GM19238 (cell line): ENCODE data around the gene GPC3.

Experiments
- DNase-seq: peaks from one replicate; pipeline ENCODE4 v3.0.0; 2011; ENCODE audit warnings: low spot score; ENCODE audit not compliant: insufficient read length

The GPC3 gene

DNA sequence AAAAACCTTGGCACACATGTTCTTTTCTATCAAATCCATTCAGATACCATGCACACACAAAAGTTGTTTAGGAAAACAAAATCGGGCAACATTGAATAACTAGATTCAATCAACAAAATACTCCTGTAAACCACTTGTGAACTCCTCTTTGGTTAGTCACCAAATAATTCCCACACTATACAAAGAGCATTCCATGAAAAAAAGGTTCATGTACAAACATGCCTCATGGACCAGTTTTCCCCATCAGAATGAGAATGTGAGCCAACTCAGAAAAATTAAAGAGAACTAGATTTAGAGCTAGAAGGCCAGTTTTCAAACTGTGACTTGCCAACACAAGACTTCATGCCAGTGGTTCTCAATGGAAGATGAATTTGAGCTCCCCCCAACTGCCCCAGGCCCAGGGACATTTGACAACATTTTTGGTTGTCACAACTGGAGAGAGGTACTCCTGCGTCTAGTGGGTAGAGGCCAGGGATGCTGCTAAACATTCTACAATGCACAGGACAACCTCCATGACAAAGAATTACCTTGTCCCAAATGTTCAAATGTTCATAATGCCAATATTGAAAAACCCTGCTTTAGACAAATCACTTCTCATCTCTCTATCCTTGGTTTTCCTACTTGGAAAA, 55.4 kb downstream of the GPC3 start:
- DNase-seq = no peak

DNA sequence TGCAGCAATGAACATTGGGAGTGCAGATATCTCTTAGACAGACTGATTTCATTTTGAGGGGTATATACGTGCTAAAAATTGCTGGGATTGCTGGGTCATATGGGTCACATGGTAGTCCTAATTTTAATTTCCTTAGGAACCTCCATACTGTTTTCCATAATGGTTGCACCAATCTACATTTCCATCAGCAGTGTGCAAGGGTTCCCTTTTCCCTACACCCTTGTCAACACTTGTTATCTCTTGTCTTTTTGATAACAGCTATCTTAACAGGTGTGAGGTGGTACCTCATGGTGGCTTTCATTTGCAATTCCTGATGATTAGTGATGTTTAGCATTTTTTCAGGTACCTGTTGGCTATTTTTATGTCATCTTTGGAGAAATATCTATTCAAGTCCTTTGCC, 57.0 kb downstream of the GPC3 start:
- DNase-seq = no peak

DNA sequence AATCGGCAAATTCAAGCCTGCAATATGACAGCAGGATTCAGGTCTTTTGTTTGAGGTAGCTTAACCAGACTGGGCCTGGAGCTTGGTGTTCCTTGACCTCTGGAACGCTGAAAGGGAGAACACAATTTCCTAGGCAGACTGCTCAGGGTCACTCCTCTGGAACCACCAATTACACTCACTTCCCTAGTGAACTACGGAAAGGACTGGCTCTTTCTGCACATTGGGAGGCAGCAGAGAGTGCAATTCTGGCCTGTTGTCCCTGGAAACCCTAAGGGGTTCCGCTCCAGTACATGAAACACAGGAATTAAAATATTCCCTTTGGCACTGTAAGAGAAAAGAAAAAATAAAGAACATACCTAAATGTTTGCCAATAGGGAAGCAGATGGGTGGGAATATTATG, 58.6 kb downstream of the GPC3 start:
- no peak for DNase-seq

DNA sequence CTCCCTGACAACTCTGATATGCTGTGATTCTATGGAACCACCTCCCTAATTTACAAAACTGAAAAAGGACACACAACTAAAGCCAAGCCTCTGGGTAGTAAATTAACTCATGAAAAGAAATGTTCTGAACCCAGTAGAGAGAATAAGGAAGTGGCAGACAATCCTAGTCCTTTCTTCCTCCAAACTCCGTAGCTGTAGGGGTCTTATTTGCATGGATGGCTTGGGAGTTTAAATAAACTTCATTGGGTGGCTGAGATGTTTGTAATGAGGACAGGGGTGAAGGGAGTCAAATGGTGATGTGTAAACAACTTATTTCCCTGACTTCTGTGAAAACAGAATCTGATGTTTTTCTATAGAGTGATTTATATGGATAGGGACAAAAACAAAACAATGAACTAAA, 59.3 kb downstream of the GPC3 start:
- no peak for DNase-seq

DNA sequence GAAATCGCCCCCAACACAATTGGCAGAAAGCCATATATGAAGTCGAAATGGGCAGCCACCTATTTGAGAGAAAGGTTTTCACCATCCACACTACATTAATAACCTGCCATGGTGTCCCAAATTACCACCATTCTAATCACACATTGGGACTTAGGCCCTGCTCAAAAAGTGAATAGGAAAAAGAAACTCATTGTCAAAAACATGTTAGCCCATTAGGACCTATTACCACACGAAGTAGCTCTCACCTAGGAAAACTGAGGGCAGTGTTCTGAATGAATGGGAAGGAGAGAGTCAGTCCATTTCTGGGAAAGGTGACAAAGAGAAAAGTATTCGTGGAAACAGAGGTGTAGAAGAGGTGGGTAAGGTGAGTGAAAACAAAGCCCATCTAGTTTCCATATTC, 60.8 kb downstream of the GPC3 start:
- DNase-seq = no peak

DNA sequence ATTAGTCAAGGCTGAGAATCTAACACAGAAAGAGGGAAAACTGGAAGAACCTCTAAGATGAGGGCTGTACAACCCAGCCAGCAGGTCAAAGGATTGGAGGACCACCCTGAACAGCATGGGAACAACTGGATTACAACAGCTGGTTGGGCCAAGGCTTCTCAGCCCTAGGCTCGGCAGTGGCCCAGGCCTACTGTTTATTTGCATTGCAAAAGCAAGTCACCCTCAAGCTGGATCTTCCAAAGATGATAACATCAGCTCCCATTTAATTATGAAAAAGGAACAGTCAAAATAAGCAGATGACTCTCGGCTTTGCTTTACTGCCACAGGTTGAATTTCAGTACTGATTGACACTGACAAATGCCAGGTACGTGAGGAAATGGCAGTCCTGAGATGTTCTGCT, 61.8 kb downstream of the GPC3 start:
- no peak for DNase-seq

DNA sequence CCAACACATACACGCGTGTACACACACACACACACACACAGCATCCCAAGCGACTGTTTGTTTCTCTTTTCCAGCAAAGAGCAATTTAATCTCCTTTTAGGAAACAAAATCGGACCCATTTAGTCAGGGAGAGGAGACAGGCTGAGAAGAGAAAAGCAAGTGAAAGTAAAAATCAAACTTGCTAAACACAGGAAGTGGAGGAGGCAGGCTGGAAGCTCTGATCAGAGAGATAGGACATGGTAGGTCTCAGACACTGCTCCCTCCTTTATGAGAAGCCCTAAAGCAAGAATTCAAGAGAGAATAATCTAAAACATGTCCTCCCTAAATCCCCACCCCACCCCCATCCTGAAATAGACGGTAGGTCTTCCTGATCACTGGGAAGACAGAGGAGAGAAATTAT, 62.3 kb downstream of the GPC3 start:
- no peak for DNase-seq

DNA sequence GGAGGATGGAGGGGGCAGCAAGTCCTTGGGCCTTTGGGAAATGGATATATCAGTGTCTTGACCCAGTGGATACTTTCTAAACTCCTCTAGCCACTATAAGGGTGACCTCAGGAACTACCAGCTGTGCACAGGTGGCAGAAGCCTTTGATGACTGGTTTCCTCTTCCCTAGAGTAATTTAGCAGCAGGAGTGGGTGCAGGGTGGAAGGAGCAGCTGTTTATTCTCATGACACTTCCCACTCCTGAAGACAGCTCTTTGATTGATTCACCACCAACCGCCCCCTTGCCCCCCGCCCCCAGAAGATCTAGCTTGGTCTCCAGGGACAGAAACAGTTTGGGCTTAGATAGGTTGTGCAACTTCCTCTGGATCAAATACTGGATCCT, 63.0 kb downstream of the GPC3 start:
- no peak for DNase-seq

DNA sequence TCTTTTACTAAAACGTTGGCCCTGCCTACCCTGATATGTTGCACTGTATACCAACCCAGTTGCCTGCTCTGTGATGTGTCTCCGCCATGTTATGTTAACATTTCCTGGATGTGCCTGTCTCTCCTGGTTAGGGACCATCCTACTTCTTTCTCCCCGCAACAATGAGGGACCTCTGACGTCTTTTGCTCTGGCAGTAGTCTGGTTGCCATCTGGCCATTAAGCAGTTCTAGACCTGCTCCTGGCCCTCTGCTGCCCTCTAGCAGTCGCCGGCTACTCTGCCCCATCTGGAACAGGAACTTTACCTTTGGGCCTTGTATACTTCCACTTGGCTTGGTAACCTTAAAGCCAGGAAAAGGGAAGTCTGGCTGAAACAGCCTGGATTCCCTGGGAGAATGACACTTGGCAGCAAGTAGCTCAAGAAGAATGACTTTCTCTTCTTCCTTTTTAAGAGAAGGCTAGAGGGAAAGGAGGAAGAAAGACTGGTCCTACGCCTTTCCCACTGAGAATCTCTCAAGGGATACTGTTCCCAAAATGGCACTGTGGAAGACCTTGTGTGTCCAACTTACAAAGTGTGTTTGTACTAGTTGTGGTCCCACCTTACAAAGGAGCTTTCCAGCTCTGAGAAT, 63.5 kb downstream of the GPC3 start:
- DNase-seq = no peak

DNA sequence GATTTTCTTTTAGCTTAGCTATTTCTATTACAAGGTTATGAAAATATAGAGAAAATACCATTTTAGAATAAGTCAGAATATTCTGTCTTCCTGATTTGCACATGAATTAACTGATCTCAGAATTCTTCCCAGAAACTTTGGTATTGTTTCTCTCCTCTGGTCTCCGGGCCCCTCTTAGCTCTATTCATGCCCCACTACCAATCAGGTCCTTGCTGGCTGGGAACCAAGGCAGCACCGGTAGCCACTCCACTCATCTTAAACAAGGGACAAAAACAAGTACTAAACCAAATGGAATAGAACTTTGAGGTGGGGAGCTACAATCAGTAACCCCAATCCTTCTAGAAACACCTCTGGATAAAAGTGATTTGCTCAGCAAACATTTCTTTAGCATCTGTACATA, 64.3 kb downstream of the GPC3 start:
- DNase-seq = no peak

DNA sequence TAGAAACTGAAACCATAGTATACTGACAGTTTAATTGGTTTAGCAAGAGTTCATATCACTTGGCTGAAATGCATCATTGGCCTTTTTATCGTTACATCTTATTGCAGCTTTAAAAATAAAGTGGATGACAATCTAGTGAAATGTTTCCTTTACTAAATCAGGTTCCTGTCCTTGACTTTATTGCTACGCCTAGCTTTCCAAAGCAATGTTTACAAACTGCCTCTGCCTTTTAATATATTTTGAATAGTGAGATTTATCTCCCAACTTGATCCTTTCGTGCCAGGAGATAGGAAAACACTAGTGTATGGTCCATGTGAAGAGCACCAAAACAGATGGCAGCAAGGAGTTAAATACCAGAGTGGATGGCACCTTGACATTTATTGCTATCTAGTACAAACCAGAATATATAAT, 67.0 kb downstream of the GPC3 start:
- DNase-seq = no peak

DNA sequence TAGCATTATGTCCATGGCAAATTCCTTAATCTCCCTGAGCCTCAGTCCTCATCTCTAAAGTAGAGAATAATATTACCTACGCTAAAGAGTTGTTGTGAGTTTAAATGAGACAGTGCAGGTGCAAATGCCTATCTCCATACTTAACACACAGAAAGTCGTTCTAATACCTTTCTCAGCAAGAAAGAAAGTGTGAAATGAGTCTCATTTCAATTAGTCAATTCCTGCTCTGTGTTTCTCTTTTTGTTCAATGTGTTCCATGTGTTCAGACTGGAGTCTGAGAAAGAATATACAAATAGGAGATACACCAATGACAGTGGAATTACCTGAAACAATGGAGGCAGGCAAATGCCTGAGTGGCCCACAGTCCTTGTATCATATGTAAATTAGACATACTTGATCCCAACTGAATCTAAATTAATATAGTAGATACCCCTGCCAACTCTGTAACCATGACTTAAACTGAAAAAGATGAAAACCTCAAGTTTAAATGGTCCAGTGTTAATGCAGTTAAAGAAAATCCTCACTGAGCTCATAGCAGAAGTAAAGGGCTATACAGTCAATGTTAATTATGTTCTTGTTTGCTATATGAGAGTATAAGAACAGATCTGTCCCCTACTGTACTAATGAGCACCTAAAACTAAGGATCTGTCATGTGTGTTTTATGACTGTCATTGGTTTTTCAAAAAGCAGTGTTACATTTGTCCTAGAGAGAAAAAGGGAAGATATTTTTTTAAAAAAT, 68.2 kb downstream of the GPC3 start:
- no peak for DNase-seq

DNA sequence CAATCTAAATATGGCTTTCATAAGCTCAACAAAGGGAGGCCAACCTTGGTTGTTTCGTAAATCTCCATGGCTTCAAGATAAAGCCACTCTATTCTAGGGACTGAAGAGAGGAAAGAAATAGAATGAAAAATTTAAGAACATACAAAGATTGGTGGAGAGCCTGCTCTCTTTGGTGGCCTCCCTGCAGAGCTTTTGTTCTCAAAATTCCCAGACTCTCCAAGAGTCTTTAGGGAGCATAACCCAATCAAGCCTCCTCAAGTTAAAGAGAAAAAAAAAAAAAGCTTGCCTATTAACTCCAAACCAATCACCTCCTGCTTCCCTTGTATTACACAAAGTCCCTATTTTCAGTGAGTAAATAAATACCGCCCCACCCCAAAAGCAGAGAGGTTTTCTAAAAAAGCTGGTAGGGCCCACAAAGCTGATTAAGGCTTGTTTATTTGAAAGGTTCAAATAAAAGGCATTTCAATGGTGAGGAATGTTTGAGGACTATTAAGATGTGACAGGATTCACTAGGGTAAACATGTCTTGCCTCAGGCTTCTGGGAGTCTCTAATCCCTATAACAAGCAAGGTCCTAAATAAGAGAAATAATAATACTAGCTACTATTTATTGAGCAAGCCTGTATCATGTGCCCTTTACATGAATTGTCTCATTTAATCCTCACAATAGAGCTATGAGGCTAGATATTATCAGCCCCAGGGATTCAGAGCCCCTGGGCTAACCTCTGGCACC, 71.6 kb downstream of the GPC3 start:
- DNase-seq = no peak

DNA sequence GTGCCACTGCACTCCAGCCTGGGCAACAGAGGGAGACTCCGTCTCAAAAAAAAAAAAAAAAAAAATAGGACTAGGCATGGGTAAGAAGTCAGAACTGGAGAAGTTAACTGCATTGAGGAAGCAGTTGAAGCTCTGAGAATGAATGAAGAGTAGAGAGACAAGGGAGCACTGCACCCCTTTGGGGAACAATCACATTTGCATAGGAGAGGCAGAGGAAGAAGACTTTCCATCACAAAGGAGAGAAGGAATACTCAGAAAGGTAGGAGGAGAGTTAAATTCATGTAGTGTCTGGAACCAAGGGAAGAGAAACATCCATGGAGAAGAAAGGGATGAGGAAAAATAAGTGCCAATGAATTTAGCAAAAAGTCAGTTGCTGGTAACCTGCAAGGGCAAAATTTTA, 72.4 kb downstream of the GPC3 start:
- DNase-seq = no peak

DNA sequence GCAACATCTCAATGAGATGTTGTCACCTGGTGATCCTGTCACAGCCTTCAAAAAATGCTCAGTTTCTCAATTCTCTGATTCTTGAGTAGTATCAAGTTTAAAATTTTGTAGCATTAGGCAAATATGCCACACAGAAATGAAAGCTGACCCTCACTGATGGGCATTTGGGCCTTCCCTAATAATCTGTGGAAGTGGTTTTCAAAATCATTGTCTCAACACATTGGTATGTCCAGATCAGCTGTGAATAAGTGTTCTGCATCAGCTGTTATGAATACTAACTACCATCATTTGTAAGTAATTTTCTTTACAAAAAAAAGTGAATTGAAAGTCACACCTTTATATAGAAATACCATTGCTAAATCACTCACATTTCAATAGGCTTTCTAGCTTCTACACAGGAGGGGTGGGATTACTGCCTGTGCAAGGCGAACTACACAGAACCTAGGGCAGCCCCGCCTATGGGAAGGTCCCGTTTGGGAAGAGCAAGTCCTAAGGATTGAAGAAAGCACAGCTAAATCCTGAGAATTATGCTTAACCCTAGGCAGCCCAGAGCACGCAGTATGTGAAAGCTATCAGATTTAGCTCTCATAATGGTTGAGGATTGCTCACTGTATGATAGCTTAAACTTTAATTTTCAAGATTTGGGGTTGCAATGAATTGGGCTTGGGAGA, 73.4 kb downstream of the GPC3 start:
- no peak for DNase-seq

DNA sequence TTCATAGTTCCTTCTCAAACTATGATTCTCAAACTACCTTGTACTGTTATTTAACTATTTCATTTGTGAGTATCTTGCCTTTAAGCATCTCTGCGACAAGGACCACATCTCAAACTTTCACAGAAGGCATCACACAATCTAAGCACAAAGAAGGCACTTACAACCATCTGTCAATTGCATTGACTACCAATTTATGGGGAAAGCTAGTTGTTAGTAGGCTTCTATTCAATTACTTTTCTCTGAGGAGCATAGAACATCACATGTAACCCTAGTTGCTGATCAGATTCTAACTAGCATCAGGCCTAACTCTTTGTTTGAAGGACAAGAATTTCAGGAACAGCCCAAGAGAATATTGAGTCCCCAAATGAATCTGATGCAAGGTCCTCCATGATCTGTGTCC, 74.9 kb downstream of the GPC3 start:
- DNase-seq = no peak

DNA sequence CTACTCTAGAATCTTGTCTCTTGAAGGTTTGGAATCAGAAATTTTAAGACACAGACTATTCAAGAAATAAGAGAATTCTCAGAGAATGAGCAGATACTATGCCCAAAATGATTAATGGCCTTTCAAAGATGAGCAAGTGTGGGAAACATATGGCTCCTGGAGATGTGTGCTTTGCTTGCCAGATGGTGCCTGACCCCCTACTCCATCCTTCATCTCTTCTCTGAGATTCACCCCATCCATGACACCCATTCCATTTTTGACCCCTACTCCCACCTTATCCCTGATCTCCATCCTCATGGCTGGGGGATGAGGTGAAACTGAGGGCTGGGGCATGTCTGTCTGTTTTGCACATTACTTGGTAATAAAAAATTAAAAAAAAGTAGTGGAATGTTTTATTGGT, 75.5 kb downstream of the GPC3 start:
- DNase-seq = no peak

DNA sequence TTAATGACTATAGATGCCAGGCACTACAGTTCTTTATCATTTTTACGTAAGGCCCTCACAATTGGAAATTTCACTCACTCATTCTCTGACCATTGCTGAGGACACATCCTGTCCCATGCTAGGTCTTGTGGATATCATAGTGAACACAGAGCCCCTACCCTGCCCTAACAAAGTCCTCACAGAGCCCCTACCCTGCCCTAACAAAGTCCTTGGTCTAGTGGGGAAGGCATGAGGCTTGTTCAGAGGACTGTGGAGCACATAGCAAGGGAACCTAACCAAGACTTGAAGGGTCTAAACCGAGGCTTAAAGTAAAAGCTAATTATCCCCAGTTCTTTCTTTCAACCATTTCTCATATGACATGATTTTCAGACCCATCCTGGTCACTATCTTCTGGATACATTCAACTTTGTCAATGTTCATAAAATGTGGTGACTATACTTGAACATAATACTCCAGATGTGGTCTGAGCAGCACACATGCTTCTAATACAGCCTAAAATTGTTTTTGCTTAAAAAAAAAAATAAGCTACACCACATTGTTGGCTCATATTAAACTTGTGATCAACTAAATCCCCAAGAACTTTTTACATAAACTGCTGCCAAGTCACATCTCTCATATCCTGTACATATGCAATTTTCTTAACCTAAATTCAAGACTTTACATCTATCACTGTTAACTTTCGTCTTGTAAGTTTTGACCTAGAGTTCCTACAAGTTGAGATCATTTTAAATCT, 77.0 kb downstream of the GPC3 start:
- no peak for DNase-seq

DNA sequence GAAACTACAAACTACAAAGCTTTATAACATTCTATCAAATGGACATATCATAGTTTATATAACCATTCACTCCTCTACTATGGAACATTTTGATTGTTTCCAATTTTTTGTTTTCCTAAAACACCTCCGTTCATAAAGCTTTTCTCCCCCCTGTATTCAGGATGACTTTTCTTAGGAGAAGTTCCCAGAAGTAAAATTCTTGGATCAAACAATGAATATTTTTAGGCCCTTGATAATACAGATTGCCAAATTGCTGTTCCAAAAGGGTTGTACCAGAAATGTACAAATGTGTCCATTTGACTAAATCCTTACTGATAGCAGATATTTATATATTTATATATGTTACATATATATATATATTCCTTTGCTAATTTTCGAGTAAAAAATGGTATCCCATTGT, 77.8 kb downstream of the GPC3 start:
- DNase-seq = no peak

DNA sequence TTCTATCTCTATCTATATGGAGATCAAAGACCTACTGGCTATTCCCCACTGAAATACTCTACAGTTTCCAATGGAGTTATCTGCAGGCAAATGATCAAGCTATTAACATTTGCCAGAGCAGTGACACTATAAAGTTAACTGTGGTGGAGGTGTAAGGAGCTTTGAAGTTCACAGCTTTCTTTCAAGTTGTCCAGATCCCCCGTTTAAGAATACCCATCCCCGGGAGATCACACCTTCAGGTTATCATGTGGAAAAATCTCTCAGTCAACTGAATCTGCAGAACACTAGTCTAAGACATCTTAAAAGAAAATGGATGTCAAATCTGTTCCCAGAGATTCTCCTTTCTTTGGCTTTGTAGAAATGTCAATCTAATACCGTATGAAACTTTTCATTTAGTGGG, 80.1 kb downstream of the GPC3 start:
- no peak for DNase-seq

DNA sequence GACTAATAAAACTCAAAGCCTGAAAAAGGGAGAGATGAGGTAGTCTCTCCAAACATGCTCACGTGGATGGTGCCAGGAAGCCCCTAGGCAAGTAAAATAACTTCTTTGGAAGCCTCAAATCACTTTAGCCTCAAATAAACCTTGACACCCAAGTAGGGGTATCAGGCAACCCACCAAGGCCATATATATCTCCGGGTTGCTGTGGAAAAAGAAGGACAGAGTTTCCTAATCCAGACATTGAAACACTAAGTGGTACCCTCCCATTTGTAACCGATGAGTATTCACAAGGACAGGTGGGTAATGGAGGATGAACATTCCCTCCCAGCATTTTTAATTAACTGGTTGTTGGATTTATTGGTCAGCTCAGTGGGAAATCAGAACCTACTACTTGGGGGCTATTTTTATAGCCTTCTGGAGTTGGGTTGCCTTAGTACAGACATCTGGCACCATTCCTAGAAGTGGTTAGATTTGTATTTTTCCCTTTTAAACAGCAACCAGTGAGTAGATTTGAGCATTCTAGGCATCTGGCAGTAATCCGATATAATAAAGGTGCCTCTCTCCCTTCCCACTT, 87.7 kb downstream of the GPC3 start:
- DNase-seq = no peak
